Measurements from ENCODE around the gene TCP1. TPM values are rescaled to one million over a fixed set of nuclear protein-coding genes. Genes with fewer than 3 reads are reported as not detected.

The TCP1 gene
- total and polyA plus RNA-seq, 2 of the 8 experiments (the other 6 are each of a cell fraction or from before 2014, with no cell fraction given) = 117 to 348 TPM

DNA sequence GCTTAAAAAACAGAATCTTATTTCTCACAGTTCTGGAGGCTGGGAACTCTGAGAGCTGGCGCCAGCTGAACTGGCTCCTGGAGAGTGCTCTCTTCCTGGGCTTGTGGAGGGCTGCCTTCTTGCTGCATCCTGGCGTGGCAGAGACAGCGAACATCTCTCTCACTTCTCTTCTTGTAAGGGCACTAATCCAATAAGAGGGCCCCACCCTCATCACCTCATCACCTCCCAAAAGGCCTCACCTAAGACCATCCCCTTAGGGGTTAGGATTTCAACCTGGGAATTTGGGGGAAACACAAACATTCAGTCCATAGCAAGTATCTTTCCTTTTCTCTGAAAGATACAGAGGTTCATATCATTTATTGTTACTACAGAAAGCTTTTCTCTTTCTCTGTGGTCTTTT lies 34.6 kb upstream of the TCP1 start (continued):
- TF ChIP-seq RFX5 (IDR thresholded peaks at IDR 0.05; ENCODE audit: borderline replicate concordance, low read depth, low read length) = no peak
- TF ChIP-seq, protein P1, sequence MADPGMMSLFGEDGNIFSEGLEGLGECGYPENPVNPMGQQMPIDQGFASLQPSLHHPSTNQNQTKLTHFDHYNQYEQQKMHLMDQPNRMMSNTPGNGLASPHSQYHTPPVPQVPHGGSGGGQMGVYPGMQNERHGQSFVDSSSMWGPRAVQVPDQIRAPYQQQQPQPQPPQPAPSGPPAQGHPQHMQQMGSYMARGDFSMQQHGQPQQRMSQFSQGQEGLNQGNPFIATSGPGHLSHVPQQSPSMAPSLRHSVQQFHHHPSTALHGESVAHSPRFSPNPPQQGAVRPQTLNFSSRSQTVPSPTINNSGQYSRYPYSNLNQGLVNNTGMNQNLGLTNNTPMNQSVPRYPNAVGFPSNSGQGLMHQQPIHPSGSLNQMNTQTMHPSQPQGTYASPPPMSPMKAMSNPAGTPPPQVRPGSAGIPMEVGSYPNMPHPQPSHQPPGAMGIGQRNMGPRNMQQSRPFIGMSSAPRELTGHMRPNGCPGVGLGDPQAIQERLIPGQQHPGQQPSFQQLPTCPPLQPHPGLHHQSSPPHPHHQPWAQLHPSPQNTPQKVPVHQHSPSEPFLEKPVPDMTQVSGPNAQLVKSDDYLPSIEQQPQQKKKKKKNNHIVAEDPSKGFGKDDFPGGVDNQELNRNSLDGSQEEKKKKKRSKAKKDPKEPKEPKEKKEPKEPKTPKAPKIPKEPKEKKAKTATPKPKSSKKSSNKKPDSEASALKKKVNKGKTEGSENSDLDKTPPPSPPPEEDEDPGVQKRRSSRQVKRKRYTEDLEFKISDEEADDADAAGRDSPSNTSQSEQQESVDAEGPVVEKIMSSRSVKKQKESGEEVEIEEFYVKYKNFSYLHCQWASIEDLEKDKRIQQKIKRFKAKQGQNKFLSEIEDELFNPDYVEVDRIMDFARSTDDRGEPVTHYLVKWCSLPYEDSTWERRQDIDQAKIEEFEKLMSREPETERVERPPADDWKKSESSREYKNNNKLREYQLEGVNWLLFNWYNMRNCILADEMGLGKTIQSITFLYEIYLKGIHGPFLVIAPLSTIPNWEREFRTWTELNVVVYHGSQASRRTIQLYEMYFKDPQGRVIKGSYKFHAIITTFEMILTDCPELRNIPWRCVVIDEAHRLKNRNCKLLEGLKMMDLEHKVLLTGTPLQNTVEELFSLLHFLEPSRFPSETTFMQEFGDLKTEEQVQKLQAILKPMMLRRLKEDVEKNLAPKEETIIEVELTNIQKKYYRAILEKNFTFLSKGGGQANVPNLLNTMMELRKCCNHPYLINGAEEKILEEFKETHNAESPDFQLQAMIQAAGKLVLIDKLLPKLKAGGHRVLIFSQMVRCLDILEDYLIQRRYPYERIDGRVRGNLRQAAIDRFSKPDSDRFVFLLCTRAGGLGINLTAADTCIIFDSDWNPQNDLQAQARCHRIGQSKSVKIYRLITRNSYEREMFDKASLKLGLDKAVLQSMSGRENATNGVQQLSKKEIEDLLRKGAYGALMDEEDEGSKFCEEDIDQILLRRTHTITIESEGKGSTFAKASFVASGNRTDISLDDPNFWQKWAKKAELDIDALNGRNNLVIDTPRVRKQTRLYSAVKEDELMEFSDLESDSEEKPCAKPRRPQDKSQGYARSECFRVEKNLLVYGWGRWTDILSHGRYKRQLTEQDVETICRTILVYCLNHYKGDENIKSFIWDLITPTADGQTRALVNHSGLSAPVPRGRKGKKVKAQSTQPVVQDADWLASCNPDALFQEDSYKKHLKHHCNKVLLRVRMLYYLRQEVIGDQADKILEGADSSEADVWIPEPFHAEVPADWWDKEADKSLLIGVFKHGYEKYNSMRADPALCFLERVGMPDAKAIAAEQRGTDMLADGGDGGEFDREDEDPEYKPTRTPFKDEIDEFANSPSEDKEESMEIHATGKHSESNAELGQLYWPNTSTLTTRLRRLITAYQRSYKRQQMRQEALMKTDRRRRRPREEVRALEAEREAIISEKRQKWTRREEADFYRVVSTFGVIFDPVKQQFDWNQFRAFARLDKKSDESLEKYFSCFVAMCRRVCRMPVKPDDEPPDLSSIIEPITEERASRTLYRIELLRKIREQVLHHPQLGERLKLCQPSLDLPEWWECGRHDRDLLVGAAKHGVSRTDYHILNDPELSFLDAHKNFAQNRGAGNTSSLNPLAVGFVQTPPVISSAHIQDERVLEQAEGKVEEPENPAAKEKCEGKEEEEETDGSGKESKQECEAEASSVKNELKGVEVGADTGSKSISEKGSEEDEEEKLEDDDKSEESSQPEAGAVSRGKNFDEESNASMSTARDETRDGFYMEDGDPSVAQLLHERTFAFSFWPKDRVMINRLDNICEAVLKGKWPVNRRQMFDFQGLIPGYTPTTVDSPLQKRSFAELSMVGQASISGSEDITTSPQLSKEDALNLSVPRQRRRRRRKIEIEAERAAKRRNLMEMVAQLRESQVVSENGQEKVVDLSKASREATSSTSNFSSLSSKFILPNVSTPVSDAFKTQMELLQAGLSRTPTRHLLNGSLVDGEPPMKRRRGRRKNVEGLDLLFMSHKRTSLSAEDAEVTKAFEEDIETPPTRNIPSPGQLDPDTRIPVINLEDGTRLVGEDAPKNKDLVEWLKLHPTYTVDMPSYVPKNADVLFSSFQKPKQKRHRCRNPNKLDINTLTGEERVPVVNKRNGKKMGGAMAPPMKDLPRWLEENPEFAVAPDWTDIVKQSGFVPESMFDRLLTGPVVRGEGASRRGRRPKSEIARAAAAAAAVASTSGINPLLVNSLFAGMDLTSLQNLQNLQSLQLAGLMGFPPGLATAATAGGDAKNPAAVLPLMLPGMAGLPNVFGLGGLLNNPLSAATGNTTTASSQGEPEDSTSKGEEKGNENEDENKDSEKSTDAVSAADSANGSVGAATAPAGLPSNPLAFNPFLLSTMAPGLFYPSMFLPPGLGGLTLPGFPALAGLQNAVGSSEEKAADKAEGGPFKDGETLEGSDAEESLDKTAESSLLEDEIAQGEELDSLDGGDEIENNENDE (IDR thresholded peaks at IDR 0.05; ENCODE audit: insufficient replicate concordance, low read length) = no peak
- TF ChIP-seq EP300 (IDR thresholded peaks at IDR 0.05; ENCODE audit: borderline replicate concordance in 1 of 2, low read depth in 2 of 2, low read length in 2 of 2) = no peak
